GM10847 (cell line): ENCODE measurements around the gene DLX1.

ENCODE experiments used
- POLR2A ChIP-seq: IDR thresholded peaks from 2 replicates; pipeline ENCODE4 v1.6.1; 2011; ENCODE audit not compliant: insufficient read length; ENCODE audit errors: extremely low read depth

DLX1 gene

GRCh38 chr2:172082944-172083627 is 2.2 kb upstream of the DLX1 start:
- TF ChIP-seq POLR2A: no peak

GRCh38 chr2:172083628-172084394 is 1.5 kb upstream of the DLX1 start:
- TF ChIP-seq POLR2A: no peak

- no peak for TF ChIP-seq POLR2A
These were observed 987 bp upstream of the DLX1 start for GRCh38 chr2:172084395-172084644.

- no peak for TF ChIP-seq POLR2A
These were observed 455 bp upstream of the DLX1 start for GRCh38 chr2:172084645-172085459.

GRCh38 chr2:172086241-172087206 is 1.2 kb downstream of the DLX1 start:
- TF ChIP-seq POLR2A: no peak

GRCh38 chr2:172087207-172087779 is 2.0 kb downstream of the DLX1 start:
- TF ChIP-seq POLR2A: no peak

- no peak for TF ChIP-seq POLR2A
These were observed 2.5 kb downstream of the DLX1 start for GRCh38 chr2:172087780-172088244.

- no peak for TF ChIP-seq POLR2A
These were observed 3.1 kb downstream of the DLX1 start for GRCh38 chr2:172088245-172089004.

- TF ChIP-seq POLR2A: no peak
These were observed 3.7 kb downstream of the DLX1 start for GRCh38 chr2:172089005-172089504.

GRCh38 chr2:172089633-172090032 is 4.3 kb downstream of the DLX1 start:
- no peak for TF ChIP-seq POLR2A

GRCh38 chr2:172090044-172090961 is 5.0 kb downstream of the DLX1 start:
- TF ChIP-seq POLR2A: no peak

GRCh38 chr2:172091000-172091641 is 5.8 kb downstream of the DLX1 start:
- TF ChIP-seq POLR2A: no peak
